SK-N-SH (cell line): ENCODE results near the gene KCNJ16. TPM values are rescaled to one million over a fixed set of nuclear protein-coding genes. Genes with fewer than 3 reads are reported as not detected.

Source experiments
- CTCF ChIA-PET: fragments of 300-600, 350-600 bp; formaldehyde crosslinking; extraction: SDS; loops from one replicate; lab custom pipeline; 2021; lab: Yijun Ruan, JAX
- POLR2A ChIA-PET: fragments of 350-600 bp; sonication (Branson Sonifier 250); formaldehyde crosslinking; extraction: SDS; loops from one replicate; lab custom pipeline; 2020; ENCODE audit warnings: antibody characterized with exemption, inconsistent platforms; lab: Yijun Ruan, JAX
- DNase-seq: peaks from one replicate; pipeline ENCODE4 v3.0.0; 2012
- H2AFZ ChIP-seq: fragments of 200-600 bp; sonication (generic); 2 replicates; pipeline ENCODE4 v1.8.1; 2016; ENCODE audit warnings: antibody characterized with exemption, mild to moderate bottlenecking, low read depth
- H3F3A ChIP-seq: fragments of 200-600 bp; sonication (generic); replicated peaks from 2 replicates; pipeline ENCODE3; 2016; ENCODE audit warnings: antibody characterized with exemption, mild to moderate bottlenecking; ENCODE audit not compliant: insufficient read depth
- H3K27ac ChIP-seq, 2 experiments: fragments of 200-500 bp in 1 of 2; fragments of 200-600 bp in 1 of 2; sonication (Bioruptor generic) in 1 of 2; sonication (generic), shearing (Covaris generic) in 1 of 2; 2 replicates each; pipeline versions ENCODE4 v1.5.1 to v1.6.1; 2014 to 2016; ENCODE audit warnings: low read depth in 2 of 2, inconsistent platforms in 1 of 2, low read length in 1 of 2, mild to moderate bottlenecking in 1 of 2, mixed read lengths in 1 of 2
- H3K27me3 ChIP-seq: fragments of 200-600 bp; sonication (generic), shearing (Covaris generic); 2 replicates; pipeline ENCODE4 v1.6.1; 2016; ENCODE audit warnings: mixed run types; ENCODE audit not compliant: insufficient read depth
- H3K36me3 ChIP-seq, 2 experiments: fragments of 200-500 bp in 1 of 2; fragments of 200-600 bp in 1 of 2; sonication (Bioruptor generic) in 1 of 2; sonication (generic) in 1 of 2; replicated peaks in 1 of 2; 2 replicates each; pipeline versions ENCODE3 to v1.5.1; 2014 to 2016; ENCODE audit warnings: low read length in 1 of 2, mild to moderate bottlenecking in 1 of 2; ENCODE audit not compliant: insufficient read depth in 2 of 2, control insufficient read depth in 1 of 2
- H3K4me1 ChIP-seq, 2 experiments: fragments of 200-500 bp in 1 of 2; fragments of 200-600 bp in 1 of 2; sonication (Bioruptor generic) in 1 of 2; sonication (generic), shearing (Covaris generic) in 1 of 2; 2 replicates each; pipeline versions ENCODE4 v1.5.1 to v1.6.1; 2014 to 2016; ENCODE audit warnings: low read depth in 1 of 2, low read length in 1 of 2, mixed run types in 1 of 2; ENCODE audit not compliant: insufficient read depth in 2 of 2, control insufficient read depth in 1 of 2
- H3K4me2 ChIP-seq: fragments of 200-600 bp; sonication (generic), shearing (Covaris generic); 2 replicates; pipeline ENCODE4 v1.6.1; 2017; ENCODE audit warnings: mixed run types
- H3K4me3 ChIP-seq, 2 experiments: fragments of 200-500 bp in 1 of 2; fragments of 200-600 bp in 1 of 2; sonication (Bioruptor generic) in 1 of 2; sonication (generic), shearing (Covaris generic) in 1 of 2; 2 replicates each; pipeline versions ENCODE4 v1.5.1 to v1.8.1; 2014 to 2016; ENCODE audit warnings: low read depth in 2 of 2, inconsistent platforms in 1 of 2, low read length in 1 of 2, mild to moderate bottlenecking in 1 of 2, mixed read lengths in 1 of 2, moderate library complexity in 1 of 2
- H3K79me2 ChIP-seq: fragments of 200-600 bp; sonication (generic); 2 replicates; pipeline ENCODE4 v1.8.1; 2017; ENCODE audit warnings: mild to moderate bottlenecking; ENCODE audit not compliant: insufficient read depth
- H3K9ac ChIP-seq: fragments of 200-600 bp; sonication (generic); 2 replicates; pipeline ENCODE4 v1.6.1; 2017; ENCODE audit warnings: mixed run types
- H3K9me2 ChIP-seq: fragments of 200-600 bp; sonication (generic); 2 replicates; pipeline ENCODE4 v1.6.1; 2017; ENCODE audit warnings: mixed run types
- H3K9me3 ChIP-seq: fragments of 200-600 bp; sonication (generic); 2 replicates; pipeline ENCODE4 v1.6.1; 2017; ENCODE audit warnings: mixed run types, mild to moderate bottlenecking, moderate library complexity
- H4K20me1 ChIP-seq: fragments of 200-600 bp; sonication (generic); 2 replicates; pipeline ENCODE4 v1.6.1; 2017; ENCODE audit warnings: mild to moderate bottlenecking, mixed run types; ENCODE audit not compliant: insufficient read depth
- CHD2 ChIP-seq: fragments of 150-350 bp; IDR thresholded peaks from 2 replicates; pipeline ENCODE4 v1.6.1; 2018; ENCODE audit warnings: low read length; ENCODE audit not compliant: partially characterized antibody
- CTCF ChIP-seq: fragments of 200-600 bp; sonication (generic); IDR thresholded peaks from 2 replicates; pipeline ENCODE4 v1.6.1; 2017; ENCODE audit warnings: antibody characterized with exemption, mild to moderate bottlenecking, moderate library complexity
- ELF1 ChIP-seq: IDR thresholded peaks from 2 replicates; pipeline ENCODE4 v1.4.0; 2012
- EP300 ChIP-seq, 2 experiments: IDR thresholded peaks; 2 replicates each; pipeline versions ENCODE4 v1.4.0 to v1.6.1; 2012; ENCODE audit warnings: borderline replicate concordance in 1 of 2, low read depth in 1 of 2, low read length in 1 of 2
- EZH2phosphoT487 ChIP-seq: fragments of 200-600 bp; sonication (generic); IDR thresholded peaks from 2 replicates; pipeline ENCODE4 v1.6.1; 2017; ENCODE audit warnings: low read depth, mixed run types, mild to moderate bottlenecking, antibody characterized with exemption, moderate library complexity, borderline replicate concordance
- FOXM1 ChIP-seq: IDR thresholded peaks from 2 replicates; pipeline ENCODE4 v1.4.0; 2012; ENCODE audit warnings: low read depth, mild to moderate bottlenecking
- IRF3 ChIP-seq: fragments of 150-350 bp; IDR thresholded peaks from 2 replicates; pipeline ENCODE4 v1.6.1; 2016; ENCODE audit warnings: mild to moderate bottlenecking, low read depth, low read length
- MXI1 ChIP-seq: IDR thresholded peaks from 2 replicates; pipeline ENCODE4 v1.6.1; 2012; ENCODE audit warnings: mild to moderate bottlenecking, low read depth, low read length, improper control_type of control experiment
- PBX3 ChIP-seq: IDR thresholded peaks from 2 replicates; pipeline ENCODE4; 2012
- RAD21 ChIP-seq: IDR thresholded peaks from 2 replicates; pipeline ENCODE4 v1.6.1; 2012; ENCODE audit warnings: mild to moderate bottlenecking, low read length
- SMC3 ChIP-seq: IDR thresholded peaks from 2 replicates; pipeline ENCODE4 v1.6.1; 2012; ENCODE audit warnings: low read depth, low read length, improper control_type of control experiment
- TAF1 ChIP-seq: IDR thresholded peaks from 2 replicates; pipeline ENCODE4 v1.6.1; 2012; ENCODE audit warnings: low read depth, mild to moderate bottlenecking, low read length, moderate library complexity, borderline replicate concordance
- WGBS: methylation state at CpG from one replicate; pipeline ENCODE4 v1.1.6; 2017; ENCODE audit warnings: low lambda C conversion rate; 5-methylcytosine and 5-hydroxymethylcytosine counted together
- polyA plus RNA-seq, 3 experiments: library from polyadenylated mRNA; depleted of rRNA; stranded (reverse); fragments of >200 nt; gene quantifications; 2 replicates each; pipeline ENCODE4 v1.2.3, GENCODE V29; 2012

KCNJ16 gene
- polyA plus RNA-seq, 1 of the 3 experiments (the other 2 are of a cell fraction): not detected

- no peaks in the 10 kb centered on the region for H3K36me3 ChIP-seq
- POLR2A ChIA-PET: no interaction called here
- no peak overlapping the region for H3K4me3 ChIP-seq
- no peak overlapping the region for H2AFZ ChIP-seq
- no peak for TF ChIP-seq EP300 (IDR thresholded peaks at IDR 0.05; ENCODE audit: borderline replicate concordance in 1 of 2, low read depth in 1 of 2, low read length in 1 of 2)
- no peak for TF ChIP-seq RAD21
- no peak for TF ChIP-seq IRF3
- TF ChIP-seq EZH2phosphoT487: no peak
- no peak for TF ChIP-seq SMC3
- TF ChIP-seq MXI1: no peak
- no peak for TF ChIP-seq CTCF
- no peak for TF ChIP-seq TAF1
- no peak for TF ChIP-seq FOXM1
- TF ChIP-seq ELF1: no peak
- no peak for TF ChIP-seq CHD2
- no peak for TF ChIP-seq PBX3
- TF ChIP-seq, all 33 proteins: peak for 0
- H4K20me1 ChIP-seq: no peaks in the 10 kb centered on the region
- H3K4me2 ChIP-seq: no peak overlapping the region
- H3K9ac ChIP-seq: no peak overlapping the region
- no peaks in the 10 kb centered on the region for H3K4me1 ChIP-seq
- H3K9me3 ChIP-seq: no peaks in the 10 kb centered on the region
- no peak for DNase-seq
- no peaks in the 10 kb centered on the region for H3F3A ChIP-seq
- CTCF ChIA-PET: interaction anchor here (1.2 to 9.1 kb wide), 2 partner anchors 19 to 518 kb away, joined by 3 to 43 read pairs; no protein-coding TSS in a partner anchor
- H3K27me3 ChIP-seq: no peaks in the 10 kb centered on the region
- 58% methylated on average over 3 of the region's 3 CpGs for WGBS
- H3K27ac ChIP-seq: no peak overlapping the region
- no peaks in the 10 kb centered on the region for H3K9me2 ChIP-seq
- H3K79me2 ChIP-seq: no peaks in the 10 kb centered on the region
Measured at GRCh38 chr17:70124723-70125122, 49.7 kb downstream of the KCNJ16 start.

- no peak for DNase-seq
- no peak overlapping the region for H3K9ac ChIP-seq
- no peaks in the 10 kb centered on the region for H3K79me2 ChIP-seq
- no peaks in the 10 kb centered on the region for H3K9me3 ChIP-seq
- no peaks in the 10 kb centered on the region for H4K20me1 ChIP-seq
- no peak overlapping the region for H3K4me3 ChIP-seq
- ChIA-PET POLR2A (no interaction called here), CTCF (interaction anchor here (1.0 to 9.1 kb wide), 4 partner anchors 10 to 520 kb away, joined by 3 to 43 read pairs (median 3); no protein-coding TSS in a partner anchor)
- no peak overlapping the region for H2AFZ ChIP-seq
- no peaks in the 10 kb centered on the region for H3K27me3 ChIP-seq
- WGBS: 76% methylated on average over 6 of the region's 6 CpGs
- no peaks in the 10 kb centered on the region for H3F3A ChIP-seq
- H3K4me2 ChIP-seq: no peak overlapping the region
- H3K27ac ChIP-seq: no peak overlapping the region
- TF ChIP-seq SMC3: no peak
- H3K4me1 ChIP-seq: no peaks in the 10 kb centered on the region; a peak in 1 of 4 replicates
- no peaks in the 10 kb centered on the region for H3K9me2 ChIP-seq
- no peaks in the 10 kb centered on the region for H3K36me3 ChIP-seq
Measured at GRCh38 chr17:70127221-70127873, 52.3 kb downstream of the KCNJ16 start.
